CD4-positive, alpha-beta T cell treated with Interferon gamma for 1 hour (primary cell): Measurements from ENCODE around the gene GZF1.

Experiments used
- DNase-seq: peaks from one replicate; pipeline ENCODE4 v3.0.0-alpha.2; 2020

GZF1 gene

GRCh38 chr20:23370274-23370673 is 8.3 kb downstream of the GZF1 start:
- DNase-seq, result no peak

GRCh38 chr20:23370873-23371272 is 8.9 kb downstream of the GZF1 start:
- no peak for DNase-seq

GRCh38 chr20:23371496-23371895 is 9.5 kb downstream of the GZF1 start:
- DNase-seq, result no peak

GRCh38 chr20:23374441-23374840 is 12.5 kb downstream of the GZF1 start:
- no peak for DNase-seq

GRCh38 chr20:23375827-23376226 is 13.8 kb downstream of the GZF1 start:
- no peak for DNase-seq

GRCh38 chr20:23379772-23380171 is 17.8 kb downstream of the GZF1 start:
- DNase-seq, result no peak

GRCh38 chr20:23381876-23382275 is 19.9 kb downstream of the GZF1 start:
- DNase-seq, result no peak

GRCh38 chr20:23386304-23387117 is 24.5 kb downstream of the GZF1 start:
- DNase-seq, result no peak

GRCh38 chr20:23387118-23387443 is 25.1 kb downstream of the GZF1 start:
- DNase-seq, result no peak

- DNase-seq, result no peak
These were observed 28.3 kb downstream of the GZF1 start for GRCh38 chr20:23390091-23390774.

- no peak for DNase-seq
These were observed 29.8 kb downstream of the GZF1 start for GRCh38 chr20:23391707-23392310.

GRCh38 chr20:23393996-23394775 is 32.2 kb downstream of the GZF1 start:
- DNase-seq, result no peak

- DNase-seq, result no peak
These were observed 35.1 kb downstream of the GZF1 start for GRCh38 chr20:23396950-23397627.

GRCh38 chr20:23397961-23398360 is 36.0 kb downstream of the GZF1 start:
- no peak for DNase-seq

GRCh38 chr20:23399568-23400241 is 37.7 kb downstream of the GZF1 start:
- no peak for DNase-seq

GRCh38 chr20:23401051-23401450 is 39.1 kb downstream of the GZF1 start:
- DNase-seq, result no peak

GRCh38 chr20:23403751-23404150 is 41.8 kb downstream of the GZF1 start:
- no peak for DNase-seq

- DNase-seq, result no peak
These were observed 42.2 kb downstream of the GZF1 start for GRCh38 chr20:23404196-23404595.

- DNase-seq, result no peak
These were observed 44.9 kb downstream of the GZF1 start for GRCh38 chr20:23406880-23407279.

GRCh38 chr20:23407781-23408464 is 45.9 kb downstream of the GZF1 start:
- DNase-seq, result peak; percentile 40

GRCh38 chr20:23408957-23409356 is 47.0 kb downstream of the GZF1 start:
- DNase-seq, result no peak

GRCh38 chr20:23409800-23410199 is 47.8 kb downstream of the GZF1 start:
- DNase-seq, result no peak
